ENCODE measurements around the gene FAM174A. TPM values are rescaled to one million over a fixed set of nuclear protein-coding genes. Genes with fewer than 3 reads are reported as not detected.
A peak's percentile ranks its signal among the peaks of the same experiment; 100 is the strongest.

The FAM174A gene
- total and polyA plus RNA-seq, 3 experiments from 2014 or later = 8.5 to 10.4 (median 8.9) TPM

DNA sequence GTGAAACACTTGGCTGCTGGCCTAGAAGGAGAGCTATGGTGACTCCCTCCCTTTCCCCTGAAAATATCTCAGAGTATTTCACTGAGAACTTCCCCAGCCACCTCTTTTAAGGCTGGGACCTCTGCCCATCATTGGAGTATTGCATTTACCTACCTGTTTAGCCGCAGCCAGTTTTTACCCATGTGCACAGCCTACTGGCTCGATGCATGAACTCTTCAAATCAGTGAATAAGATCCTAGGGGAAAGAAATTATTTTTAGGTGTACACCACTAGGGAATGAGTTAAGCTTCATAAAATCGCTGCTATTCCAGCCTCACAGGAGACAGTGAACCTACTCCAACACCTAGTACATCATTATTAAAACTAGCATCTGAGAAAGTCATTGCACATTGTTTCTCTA is 16.8 kb upstream of the FAM174A start:
- no peaks in the 10 kb centered on the region for H3K27me3 ChIP-seq (ENCODE audit: insufficient read depth, low read length, poor library complexity, severe bottlenecking)
- H3K4me1 Mint-ChIP-seq = peaks cover 4 to 6% (median 5%) of the 10 kb centered on the region in 3 donors
- H3K9me3 Mint-ChIP-seq = peaks cover 11 to 35% (median 25%) of the 10 kb centered on the region in 5 donors
- no peak overlapping the region for H3K27ac ChIP-seq (ENCODE audit: low read depth, low read length)
- peaks cover 0 to 39% (median 0%) of the 10 kb centered on the region in 3 donors for H3K36me3 Mint-ChIP-seq
- no peak for DNase-seq
- no peak overlapping the region for H3K27ac Mint-ChIP-seq
- ChIA-PET POLR2A (no interaction called here), CTCF (no interaction called here)
- no peaks in the 10 kb centered on the region for H3K36me3 ChIP-seq (ENCODE audit: insufficient read depth, low read length)
- H3K27me3 Mint-ChIP-seq = peaks cover 7 to 40% of the 10 kb centered on the region in 2 donors
- H3K4me3 ChIP-seq (ENCODE audit: low read length) = no peak overlapping the region
- H3K4me1 ChIP-seq (ENCODE audit: insufficient read depth, low read length) = no peaks in the 10 kb centered on the region
- H3K4me3 Mint-ChIP-seq = no peak overlapping the region
- no peaks in the 10 kb centered on the region for H3K9me3 ChIP-seq (ENCODE audit: low read length)

GRCh38 chr5:100519075-100519474 is 16.1 kb upstream of the FAM174A start:
- Mint-ChIP-seq H3K36me3 (peaks cover 0 to 39% (median 0%) of the 10 kb centered on the region in 3 donors), H3K4me1 (peaks cover 4 to 6% (median 5%) of the 10 kb centered on the region in 3 donors)
- CTCF ChIA-PET = no interaction called here

GRCh38 chr5:100520348-100520747 is 14.8 kb upstream of the FAM174A start:
- ChIA-PET POLR2A (no interaction called here), CTCF (no interaction called here)
- no peak overlapping the region for H3K27ac ChIP-seq (ENCODE audit: low read depth, low read length)
- H3K9me3 Mint-ChIP-seq = peaks cover 11 to 35% (median 25%) of the 10 kb centered on the region in 5 donors
- H3K27me3 Mint-ChIP-seq = peaks cover 9 to 59% of the 10 kb centered on the region in 2 donors
- H3K27me3 ChIP-seq (ENCODE audit: insufficient read depth, low read length, poor library complexity, severe bottlenecking) = no peaks in the 10 kb centered on the region
- peaks cover 4 to 6% (median 5%) of the 10 kb centered on the region in 3 donors for H3K4me1 Mint-ChIP-seq
- no peak overlapping the region for H3K4me3 Mint-ChIP-seq
- peaks cover 0 to 39% (median 0%) of the 10 kb centered on the region in 3 donors for H3K36me3 Mint-ChIP-seq
- DNase-seq = no peak
- no peaks in the 10 kb centered on the region for H3K4me1 ChIP-seq (ENCODE audit: insufficient read depth, low read length)
- no peaks in the 10 kb centered on the region for H3K9me3 ChIP-seq (ENCODE audit: low read length)
- no peak overlapping the region for H3K27ac Mint-ChIP-seq
- no peaks in the 10 kb centered on the region for H3K36me3 ChIP-seq (ENCODE audit: insufficient read depth, low read length)
- no peak overlapping the region for H3K4me3 ChIP-seq (ENCODE audit: low read length)

More at GRCh38 chr5:100519075-100519474, 16.1 kb upstream of the FAM174A start:
- Mint-ChIP-seq H3K27ac (no peak overlapping the region), H3K27me3 (peaks cover 9 to 47% of the 10 kb centered on the region in 2 donors), H3K4me3 (no peak overlapping the region), H3K9me3 (peaks cover 11 to 35% (median 25%) of the 10 kb centered on the region in 5 donors)
- POLR2A ChIA-PET = no interaction called here
- Histone ChIP-seq H3K9me3 (ENCODE audit: low read length) (no peaks in the 10 kb centered on the region), H3K4me3 (ENCODE audit: low read length) (no peak overlapping the region), H3K36me3 (ENCODE audit: insufficient read depth, low read length) (no peaks in the 10 kb centered on the region), H3K27ac (ENCODE audit: low read depth, low read length) (no peak overlapping the region), H3K27me3 (ENCODE audit: insufficient read depth, low read length, poor library complexity, severe bottlenecking) (no peaks in the 10 kb centered on the region), H3K4me1 (ENCODE audit: insufficient read depth, low read length) (no peaks in the 10 kb centered on the region)
- DNase-seq = no peak

- H3K36me3 ChIP-seq (ENCODE audit: insufficient read depth, low read length) = no peaks in the 10 kb centered on the region
- Mint-ChIP-seq H3K9me3 (peaks cover 0 to 2% (median 1%) of the 10 kb centered on the region in 5 donors), H3K4me1 (peaks cover 28 to 58% (median 49%) of the 10 kb centered on the region in 3 donors), H3K4me3 (no peak overlapping the region), H3K27ac (no peak overlapping the region), H3K27me3 (no peaks in the 10 kb centered on the region), H3K36me3 (peaks cover 0 to 8% (median 0%) of the 10 kb centered on the region in 3 donors)
- H3K27me3 ChIP-seq (ENCODE audit: insufficient read depth, low read length, poor library complexity, severe bottlenecking) = no peaks in the 10 kb centered on the region
- peaks cover 16% of the 10 kb centered on the region for H3K4me1 ChIP-seq (ENCODE audit: insufficient read depth, low read length)
- no peak overlapping the region for H3K27ac ChIP-seq (ENCODE audit: low read depth, low read length)
- DNase-seq = no peak
- H3K4me3 ChIP-seq (ENCODE audit: low read length) = no peak overlapping the region
- ChIA-PET POLR2A (no interaction called here), CTCF (interaction anchor here (0.5 kb wide), 1 partner anchor 367 kb away, joined by 3 read pairs; no protein-coding TSS in a partner anchor)
- H3K9me3 ChIP-seq (ENCODE audit: low read length) = no peaks in the 10 kb centered on the region
These were observed 2.8 kb downstream of the FAM174A start for GRCh38 chr5:100537946-100538345.

DNA sequence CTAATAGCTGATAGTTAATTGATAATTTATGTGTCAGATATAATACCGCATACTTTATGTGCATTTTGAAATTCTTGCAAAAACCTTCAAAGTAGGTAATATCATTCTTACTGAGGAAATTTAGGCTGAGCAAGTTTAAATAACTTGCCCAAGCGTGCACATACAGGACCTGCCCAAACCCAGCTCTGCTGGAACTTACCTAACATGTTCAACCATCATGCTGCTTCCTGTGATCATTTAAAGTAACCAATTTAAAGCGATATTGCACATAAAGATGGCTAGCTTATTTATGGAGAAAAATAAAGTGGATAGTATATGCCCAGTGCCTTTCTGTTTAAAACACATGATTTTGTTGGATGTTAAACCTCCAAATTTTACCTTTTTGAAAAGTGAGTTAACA is 4.3 kb downstream of the FAM174A start:
- Histone ChIP-seq H3K4me3 (ENCODE audit: low read length) (no peak overlapping the region), H3K27me3 (ENCODE audit: insufficient read depth, low read length, poor library complexity, severe bottlenecking) (no peaks in the 10 kb centered on the region), H3K4me1 (ENCODE audit: insufficient read depth, low read length) (peaks cover 16% of the 10 kb centered on the region), H3K27ac (ENCODE audit: low read depth, low read length) (no peak overlapping the region), H3K9me3 (ENCODE audit: low read length) (no peaks in the 10 kb centered on the region), H3K36me3 (ENCODE audit: insufficient read depth, low read length) (no peaks in the 10 kb centered on the region)
- Mint-ChIP-seq H3K4me1 (peaks cover 29 to 63% (median 41%) of the 10 kb centered on the region in 3 donors), H3K27ac (no peak overlapping the region), H3K4me3 (no peak overlapping the region), H3K27me3 (no peaks in the 10 kb centered on the region), H3K36me3 (peaks cover 0 to 8% (median 0%) of the 10 kb centered on the region in 3 donors), H3K9me3 (peaks cover 0 to 2% (median 0%) of the 10 kb centered on the region in 5 donors)
- POLR2A ChIA-PET = no interaction called here
- CTCF ChIA-PET = no interaction called here
- DNase-seq = no peak

- ChIA-PET CTCF (no interaction called here), POLR2A (no interaction called here)
- H3K4me1 Mint-ChIP-seq = peaks cover 11 to 48% (median 25%) of the 10 kb centered on the region in 3 donors
- no peaks in the 10 kb centered on the region for H3K9me3 ChIP-seq (ENCODE audit: low read length)
- H3K27me3 ChIP-seq (ENCODE audit: insufficient read depth, low read length, poor library complexity, severe bottlenecking) = no peaks in the 10 kb centered on the region
- H3K27ac ChIP-seq (ENCODE audit: low read depth, low read length) = no peak overlapping the region
- no peaks in the 10 kb centered on the region for H3K9me3 Mint-ChIP-seq
- no peak overlapping the region for H3K27ac Mint-ChIP-seq
- H3K4me3 Mint-ChIP-seq = no peak overlapping the region
- H3K36me3 Mint-ChIP-seq = peaks cover 0 to 3% (median 0%) of the 10 kb centered on the region in 3 donors
- H3K4me3 ChIP-seq (ENCODE audit: low read length) = no peak overlapping the region
- no peaks in the 10 kb centered on the region for H3K36me3 ChIP-seq (ENCODE audit: insufficient read depth, low read length)
- DNase-seq = no peak
- peaks cover 5% of the 10 kb centered on the region for H3K4me1 ChIP-seq (ENCODE audit: insufficient read depth, low read length)
- no peaks in the 10 kb centered on the region for H3K27me3 Mint-ChIP-seq
These were observed 6.9 kb downstream of the FAM174A start for GRCh38 chr5:100542086-100542485.

GRCh38 chr5:100546001-100546400 is 10.8 kb downstream of the FAM174A start:
- H3K36me3 Mint-ChIP-seq = peaks cover 0 to 3% (median 1%) of the 10 kb centered on the region in 3 donors
- CTCF ChIA-PET = no interaction called here
- no peak overlapping the region for H3K4me3 Mint-ChIP-seq
- no peak overlapping the region for H3K27ac Mint-ChIP-seq
- no peaks in the 10 kb centered on the region for H3K27me3 Mint-ChIP-seq
- no peak overlapping the region for H3K27ac ChIP-seq (ENCODE audit: low read depth, low read length)
- no peaks in the 10 kb centered on the region for H3K9me3 Mint-ChIP-seq
- H3K4me1 Mint-ChIP-seq = peaks cover 14 to 41% (median 25%) of the 10 kb centered on the region in 3 donors
- H3K4me1 ChIP-seq (ENCODE audit: insufficient read depth, low read length) = no peaks in the 10 kb centered on the region
- POLR2A ChIA-PET = no interaction called here
- H3K9me3 ChIP-seq (ENCODE audit: low read length) = no peaks in the 10 kb centered on the region
- H3K27me3 ChIP-seq (ENCODE audit: insufficient read depth, low read length, poor library complexity, severe bottlenecking) = no peaks in the 10 kb centered on the region
- H3K4me3 ChIP-seq (ENCODE audit: low read length) = no peak overlapping the region
- H3K36me3 ChIP-seq (ENCODE audit: insufficient read depth, low read length) = no peaks in the 10 kb centered on the region
- no peak for DNase-seq

- Histone ChIP-seq H3K27ac (ENCODE audit: low read depth, low read length) (no peak overlapping the region), H3K27me3 (ENCODE audit: insufficient read depth, low read length, poor library complexity, severe bottlenecking) (no peaks in the 10 kb centered on the region), H3K9me3 (ENCODE audit: low read length) (no peaks in the 10 kb centered on the region), H3K36me3 (ENCODE audit: insufficient read depth, low read length) (no peaks in the 10 kb centered on the region), H3K4me3 (ENCODE audit: low read length) (no peak overlapping the region), H3K4me1 (ENCODE audit: insufficient read depth, low read length) (no peaks in the 10 kb centered on the region)
- DNase-seq = no peak
- ChIA-PET CTCF (no interaction called here), POLR2A (no interaction called here)
- Mint-ChIP-seq H3K9me3 (peaks cover 0 to 2% (median 0%) of the 10 kb centered on the region in 5 donors), H3K36me3 (peaks cover under 1 to 4% (median 1%) of the 10 kb centered on the region in 3 donors), H3K27ac (peak overlapping the region in 7 of 8 donors; percentile 0 to 82 (median 70)), H3K27me3 (no peaks in the 10 kb centered on the region), H3K4me3 (peak overlapping the region in 3 of 7 donors; percentile 10 to 28 (median 11)), H3K4me1 (peaks cover 13 to 34% (median 19%) of the 10 kb centered on the region in 3 donors)
These were observed 15.4 kb downstream of the FAM174A start for GRCh38 chr5:100550531-100551051.
